HG03520 (cell line): ENCODE measurements around the gene LPCAT3.

ENCODE experiments used
- ATAC-seq: cut with Tn5 transposase; IDR thresholded peaks from one replicate; pipeline ENCODE4 v1.9.1; 2021; ENCODE audit warnings: mild to moderate bottlenecking, moderate library complexity; ENCODE audit not compliant: unreplicated experiment

Gene LPCAT3

DNA sequence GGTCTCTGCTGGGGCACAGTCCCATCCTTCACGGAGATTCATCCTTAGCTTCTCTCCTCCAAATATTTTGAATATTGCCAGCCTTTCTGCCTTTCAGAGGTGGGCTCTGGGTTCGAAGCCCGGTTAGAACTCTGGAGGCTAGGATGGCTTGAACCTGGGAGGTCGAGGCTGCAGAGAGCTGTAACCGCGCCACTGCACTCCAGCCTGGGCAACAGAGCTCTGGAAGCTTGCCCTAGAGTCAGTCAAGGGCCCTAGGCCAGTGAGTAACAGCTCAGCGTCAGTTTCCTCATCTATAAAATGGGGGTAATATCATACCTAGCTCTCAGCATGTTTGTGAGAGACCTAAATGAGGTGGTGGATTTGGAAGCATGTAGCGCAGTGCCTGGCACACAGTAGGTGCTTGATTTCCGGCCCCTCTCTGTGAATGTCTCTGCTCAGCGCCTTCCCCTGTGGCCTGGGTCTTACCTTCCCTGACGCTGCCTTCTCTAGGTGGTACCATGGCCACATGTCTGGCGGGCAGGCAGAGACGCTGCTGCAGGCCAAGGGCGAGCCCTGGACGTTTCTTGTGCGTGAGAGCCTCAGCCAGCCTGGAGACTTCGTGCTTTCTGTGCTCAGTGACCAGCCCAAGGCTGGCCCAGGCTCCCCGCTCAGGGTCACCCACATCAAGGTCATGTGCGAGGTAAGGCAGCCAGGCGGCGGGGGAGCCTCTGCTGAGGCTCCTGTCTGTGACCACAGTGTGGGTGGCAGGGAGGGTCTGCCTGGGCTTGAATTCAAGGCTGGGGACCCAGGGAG lies 63.8 kb downstream of the LPCAT3 start:
- no peak for ATAC-seq

GRCh38 chr12:6953442-6954315 lies 64.6 kb downstream of the LPCAT3 start:
- peak; percentile 33 for ATAC-seq

- ATAC-seq = no peak
These were observed 65.3 kb downstream of the LPCAT3 start for GRCh38 chr12:6952863-6953441.

GRCh38 chr12:6952121-6952862 lies 66.0 kb downstream of the LPCAT3 start:
- ATAC-seq = no peak

DNA sequence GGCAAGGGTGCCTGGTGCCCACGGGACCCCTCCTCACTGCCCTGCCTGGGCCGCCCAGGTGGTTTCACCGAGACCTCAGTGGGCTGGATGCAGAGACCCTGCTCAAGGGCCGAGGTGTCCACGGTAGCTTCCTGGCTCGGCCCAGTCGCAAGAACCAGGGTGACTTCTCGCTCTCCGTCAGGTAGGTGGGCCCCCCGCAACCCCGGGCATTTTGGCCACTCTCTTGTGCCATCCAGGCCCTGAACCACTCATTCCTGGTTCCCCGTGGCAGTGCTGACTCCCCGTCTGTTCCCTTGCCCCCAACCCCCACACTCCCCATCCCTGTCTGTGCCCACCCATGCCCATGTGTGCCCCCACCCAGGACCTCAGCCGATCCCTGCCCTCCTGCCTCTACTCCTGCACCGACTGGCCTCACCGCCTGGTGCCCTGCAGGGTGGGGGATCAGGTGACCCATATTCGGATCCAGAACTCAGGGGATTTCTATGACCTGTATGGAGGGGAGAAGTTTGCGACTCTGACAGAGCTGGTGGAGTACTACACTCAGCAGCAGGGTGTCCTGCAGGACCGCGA lies 66.6 kb downstream of the LPCAT3 start:
- ATAC-seq = no peak

DNA sequence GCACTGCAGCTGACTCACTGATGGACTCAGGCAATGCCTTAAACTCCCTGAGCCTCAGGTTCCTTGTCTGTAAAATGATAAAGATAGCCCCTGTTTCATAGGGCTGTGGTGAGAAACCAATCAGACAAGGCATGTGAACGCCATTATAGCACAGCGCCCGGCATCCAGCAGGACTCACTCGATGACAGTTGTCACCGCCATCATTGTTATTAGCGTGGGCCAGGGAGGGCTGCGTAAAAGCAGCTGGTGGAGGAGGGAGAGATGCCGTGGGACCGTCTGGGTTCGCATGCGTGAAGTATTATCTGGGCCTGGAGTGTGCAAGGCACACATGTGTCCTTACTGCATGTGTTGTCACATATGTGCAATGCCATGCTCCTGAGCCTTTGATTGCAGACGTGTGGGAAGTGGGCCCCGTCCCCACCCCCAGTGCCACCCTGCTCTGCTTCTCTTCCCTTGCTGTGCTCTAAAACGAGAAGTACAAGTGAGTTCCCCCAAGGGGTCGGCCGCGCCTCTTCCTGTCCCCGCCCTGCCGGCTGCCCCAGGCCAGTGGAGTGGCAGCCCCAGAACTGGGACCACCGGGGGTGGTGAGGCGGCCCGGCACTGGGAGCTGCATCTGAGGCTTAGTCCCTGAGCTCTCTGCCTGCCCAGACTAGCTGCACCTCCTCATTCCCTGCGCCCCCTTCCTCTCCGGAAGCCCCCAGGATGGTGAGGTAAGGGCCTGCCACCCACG lies 67.3 kb downstream of the LPCAT3 start, which contains the start of gene PTPN6:
Gene PTPN6 (plus strand): TSS at position 546 of the 730 bp plus-strand sequence. CDS start 157 bp downstream, at position 703.
- no peak for ATAC-seq

GRCh38 chr12:6950401-6950801 lies 67.9 kb downstream of the LPCAT3 start:
- ATAC-seq = no peak

DNA sequence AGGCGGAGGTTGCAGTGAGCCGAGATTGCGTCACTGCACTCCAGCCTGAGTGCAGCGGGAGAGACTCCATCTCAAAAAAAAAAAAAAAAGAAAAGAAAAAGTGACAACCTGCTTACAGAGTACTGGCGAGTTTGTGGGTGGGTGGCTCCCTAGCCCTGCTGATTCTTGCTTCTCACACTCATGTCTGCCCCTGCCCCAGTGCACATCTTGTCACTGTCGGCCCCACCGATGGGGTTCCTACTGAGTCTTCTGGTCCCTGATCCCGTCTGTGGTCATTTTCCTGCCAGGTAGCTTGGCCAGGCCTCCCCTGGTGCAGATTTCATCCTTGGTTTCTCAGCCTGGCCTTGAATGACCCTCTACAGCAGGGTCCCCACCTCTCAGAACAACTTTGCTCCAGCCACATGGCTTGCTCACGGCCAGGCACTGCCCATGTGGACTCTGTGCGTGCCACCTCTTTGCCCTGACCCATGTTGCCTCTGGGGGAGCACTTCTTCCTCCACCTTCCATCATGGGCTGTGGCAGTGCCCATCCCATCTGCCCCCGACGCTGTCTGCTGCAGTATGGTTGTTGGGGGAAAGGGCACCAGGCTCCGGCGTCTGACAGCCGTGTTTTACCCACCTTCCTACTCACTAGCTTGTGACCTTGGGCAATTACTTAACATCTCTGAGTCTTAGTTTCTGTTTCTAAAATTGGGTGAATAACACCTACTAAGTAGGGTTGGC lies 69.2 kb downstream of the LPCAT3 start:
- ATAC-seq = no peak

DNA sequence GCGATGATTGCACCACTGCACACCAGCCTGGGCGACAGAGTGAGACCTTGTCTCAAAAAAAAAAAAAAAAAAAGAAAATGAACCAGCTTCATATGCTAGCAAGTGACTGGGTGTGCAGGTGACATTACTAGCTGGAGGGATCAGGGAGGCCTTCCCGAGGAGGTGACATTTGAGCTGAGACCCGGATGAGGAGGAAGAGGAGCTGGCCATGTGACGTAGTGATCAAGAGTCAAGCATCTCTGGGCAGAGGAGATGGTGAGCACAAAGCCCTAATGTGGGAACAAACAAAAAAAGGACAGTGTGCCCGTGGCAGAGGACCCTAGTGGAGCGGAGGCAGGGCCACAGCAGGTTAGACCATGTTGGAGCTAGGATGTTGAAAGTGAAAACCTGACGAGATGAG lies 70.7 kb downstream of the LPCAT3 start:
- ATAC-seq = no peak

- no peak for ATAC-seq
These were observed 71.3 kb downstream of the LPCAT3 start for GRCh38 chr12:6946920-6947374.

DNA sequence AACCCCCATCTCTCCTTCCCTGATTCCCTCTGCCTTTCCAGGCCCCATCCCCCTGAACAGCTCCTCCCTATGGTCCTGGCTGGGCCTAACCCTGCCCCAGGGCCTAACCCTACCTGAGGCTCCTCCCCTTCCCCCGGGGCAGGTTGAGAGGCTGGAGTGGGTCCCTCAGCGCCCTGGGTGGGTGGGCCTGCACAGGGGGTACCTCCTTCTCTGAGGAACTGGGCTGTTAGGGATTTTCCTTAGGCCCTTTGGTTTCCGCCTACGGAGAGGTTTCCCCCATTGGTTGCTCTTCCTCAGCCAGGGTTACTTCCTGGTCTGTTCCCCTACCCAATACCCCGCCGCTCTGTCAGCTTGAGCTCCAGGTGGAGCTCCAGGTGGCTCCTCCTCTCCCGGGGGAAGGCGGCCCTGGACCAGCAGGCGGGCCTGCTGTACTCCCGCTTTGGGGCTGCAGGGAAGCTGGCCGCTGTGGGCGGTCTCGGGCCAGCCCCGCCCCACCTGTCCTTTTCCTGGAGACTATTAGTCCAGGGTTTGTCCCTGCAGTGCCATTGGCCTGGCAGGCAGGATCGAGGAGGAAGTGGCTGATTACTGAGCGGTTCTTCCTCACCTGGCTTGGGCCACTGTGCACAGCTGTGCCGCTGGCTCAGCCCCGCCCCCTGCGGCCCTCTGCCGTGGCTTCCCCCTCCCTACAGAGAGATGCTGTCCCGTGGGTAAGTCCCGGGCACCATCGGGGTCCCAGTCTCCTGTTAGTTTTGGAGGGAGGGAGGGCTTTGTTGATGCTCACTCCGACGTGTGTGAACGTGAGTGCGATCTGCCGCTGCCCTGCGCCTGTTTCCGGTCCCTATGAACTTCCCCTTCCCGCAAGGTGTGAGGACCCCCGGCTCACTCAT lies 72.0 kb downstream of the LPCAT3 start:
- no peak for ATAC-seq

GRCh38 chr12:6945613-6946012 lies 72.7 kb downstream of the LPCAT3 start:
- ATAC-seq = no peak

GRCh38 chr12:6944381-6945186 lies 73.7 kb downstream of the LPCAT3 start:
- ATAC-seq = peak; percentile 37

- peak; percentile 33 for ATAC-seq
These were observed 74.4 kb downstream of the LPCAT3 start, which contains the start of the genes C12orf57 and RNU7-1 for GRCh38 chr12:6943722-6944380. Gene C12orf57, plus strand, starts transcription at chr12:6944022. Its CDS starts 100 bp downstream, at chr12:6944122. Gene RNU7-1, plus strand, starts transcription at chr12:6943816.

GRCh38 chr12:6943389-6943721 lies 74.9 kb downstream of the LPCAT3 start:
- ATAC-seq = peak; percentile 29

- no peak for ATAC-seq
These were observed 76.0 kb downstream of the LPCAT3 start for GRCh38 chr12:6942331-6942665.

- no peak for ATAC-seq
These were observed 76.5 kb downstream of the LPCAT3 start for GRCh38 chr12:6941782-6942181.
